ENCODE measurements around the gene CCDC51. TPM values are rescaled to one million over a fixed set of nuclear protein-coding genes. Genes with fewer than 3 reads are reported as not detected.

CCDC51 gene
- total and polyA plus RNA-seq, 4 donors, result 6.4 to 12.7 (median 8.1) TPM

GRCh38 chr3:48445277-48445882, 5.5 kb upstream of the CCDC51 start:
- Histone ChIP-seq H3K36me3 (ENCODE audit: control insufficient read depth in 1 of 2, insufficient read depth in 2 of 2, low read length in 1 of 2) (no peaks in the 10 kb centered on the region), H3K27ac (ENCODE audit: low read depth in 1 of 2, low read length in 2 of 2) (no peak overlapping the region), H3K4me1 (ENCODE audit: control insufficient read depth in 1 of 2, insufficient read depth in 2 of 2, low read length in 2 of 2) (no peaks in the 10 kb centered on the region), H3K27me3 (ENCODE audit: control insufficient read depth in 1 of 2, insufficient read depth in 2 of 2, low read length in 1 of 2) (no peaks in the 10 kb centered on the region), H3K9me3 (ENCODE audit: control insufficient read depth, low read length) (no peaks in the 10 kb centered on the region), H3K4me3 (ENCODE audit: low read length in 2 of 2) (no peak overlapping the region)
- DNase-seq, result no peak
- intact Hi-C loops (cut with DNase I), result no loop called here
- whole genome bisulfite sequencing, 2 donors, result 60 to 65% methylated on average over 6 of the region's 6 CpGs
- no peak for ATAC-seq (ENCODE audit: low FRiP score)

- Histone ChIP-seq H3K27ac (ENCODE audit: low read depth in 1 of 2, low read length in 2 of 2) (no peak overlapping the region), H3K27me3 (ENCODE audit: control insufficient read depth in 1 of 2, insufficient read depth in 2 of 2, low read length in 1 of 2) (no peaks in the 10 kb centered on the region), H3K36me3 (ENCODE audit: control insufficient read depth in 1 of 2, insufficient read depth in 2 of 2, low read length in 1 of 2) (no peaks in the 10 kb centered on the region), H3K9me3 (ENCODE audit: control insufficient read depth, low read length) (no peaks in the 10 kb centered on the region), H3K4me1 (ENCODE audit: control insufficient read depth in 1 of 2, insufficient read depth in 2 of 2, low read length in 2 of 2) (no peaks in the 10 kb centered on the region), H3K4me3 (ENCODE audit: low read length in 2 of 2) (no peak overlapping the region)
- no peak for DNase-seq
- no peak for ATAC-seq (ENCODE audit: low FRiP score)
- intact Hi-C loops (cut with DNase I), result no loop called here
- WGBS, 2 donors, result 83 to 87% methylated on average over 6 of the region's 6 CpGs
Observed at GRCh38 chr3:48441940-48442339, 2.0 kb upstream of the CCDC51 start.

- Histone ChIP-seq H3K27ac (ENCODE audit: low read depth in 1 of 2, low read length in 2 of 2) (peak overlapping the region in 1 of 2 donors; percentile 65), H3K36me3 (ENCODE audit: control insufficient read depth in 1 of 2, insufficient read depth in 2 of 2, low read length in 1 of 2) (no peaks in the 10 kb centered on the region), H3K9me3 (ENCODE audit: control insufficient read depth, low read length) (no peaks in the 10 kb centered on the region), H3K4me1 (ENCODE audit: control insufficient read depth in 1 of 2, insufficient read depth in 2 of 2, low read length in 2 of 2) (no peaks in the 10 kb centered on the region), H3K4me3 (ENCODE audit: low read length in 2 of 2) (peak overlapping the region; percentile 44 to 63), H3K27me3 (ENCODE audit: control insufficient read depth in 1 of 2, insufficient read depth in 2 of 2, low read length in 1 of 2) (no peaks in the 10 kb centered on the region)
- DNase-seq, result no peak
- ATAC-seq (ENCODE audit: low FRiP score), result peak; percentile 1
- WGBS, 2 donors, result 1% methylated on average over 21 of the region's 21 CpGs
- intact Hi-C loops (cut with DNase I), result no loop called here
Observed at GRCh38 chr3:48440590-48440958, 655 bp upstream of the CCDC51 start.

DNA sequence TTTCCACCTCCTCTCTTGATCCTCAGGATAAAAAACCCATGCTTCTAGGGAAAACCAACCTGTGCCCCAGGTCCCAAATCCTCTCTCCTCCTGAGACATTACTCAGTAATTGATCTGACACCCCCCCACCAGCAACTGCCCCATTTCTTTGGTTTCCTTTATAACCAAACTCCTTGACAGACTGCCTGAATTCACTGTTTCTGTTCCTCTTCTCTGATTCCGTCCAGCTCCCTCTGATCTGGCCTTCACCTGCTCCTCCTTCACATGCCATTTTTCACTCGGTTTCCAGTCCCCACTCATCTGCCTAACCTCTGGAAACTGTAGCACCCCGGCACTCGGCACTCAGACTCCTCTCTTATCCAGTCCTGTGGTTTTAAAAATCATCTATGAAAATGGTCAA, 2.1 kb downstream of the CCDC51 start:
- intact Hi-C loops (cut with DNase I), result loop anchor here (2.0 kb wide), 2 partner anchors 37 to 165 kb away; no protein-coding TSS in a partner anchor
- peaks cover 0 to 1% of the 10 kb centered on the region in 2 donors for H3K36me3 ChIP-seq (ENCODE audit: control insufficient read depth in 1 of 2, insufficient read depth in 2 of 2, low read length in 1 of 2)
- ATAC-seq (ENCODE audit: low FRiP score), result no peak
- H3K27ac ChIP-seq (ENCODE audit: low read depth in 1 of 2, low read length in 2 of 2), result no peak overlapping the region
- no peaks in the 10 kb centered on the region for H3K27me3 ChIP-seq (ENCODE audit: control insufficient read depth in 1 of 2, insufficient read depth in 2 of 2, low read length in 1 of 2)
- 82 to 89% methylated on average over 4 of the region's 4 CpGs for WGBS, 2 donors
- no peak for DNase-seq
- H3K4me1 ChIP-seq (ENCODE audit: control insufficient read depth in 1 of 2, insufficient read depth in 2 of 2, low read length in 2 of 2), result no peaks in the 10 kb centered on the region
- H3K4me3 ChIP-seq (ENCODE audit: low read length in 2 of 2), result no peak overlapping the region
- no peaks in the 10 kb centered on the region for H3K9me3 ChIP-seq (ENCODE audit: control insufficient read depth, low read length)

GRCh38 chr3:48436855-48437254, 3.1 kb downstream of the CCDC51 start:
- Histone ChIP-seq H3K4me3 (ENCODE audit: low read length in 2 of 2) (no peak overlapping the region), H3K27ac (ENCODE audit: low read depth in 1 of 2, low read length in 2 of 2) (no peak overlapping the region), H3K27me3 (ENCODE audit: control insufficient read depth in 1 of 2, insufficient read depth in 2 of 2, low read length in 1 of 2) (no peaks in the 10 kb centered on the region), H3K9me3 (ENCODE audit: control insufficient read depth, low read length) (no peaks in the 10 kb centered on the region), H3K4me1 (ENCODE audit: control insufficient read depth in 1 of 2, insufficient read depth in 2 of 2, low read length in 2 of 2) (no peaks in the 10 kb centered on the region), H3K36me3 (ENCODE audit: control insufficient read depth in 1 of 2, insufficient read depth in 2 of 2, low read length in 1 of 2) (peaks cover 0 to 3% of the 10 kb centered on the region in 2 donors)
- WGBS, 2 donors, result 74 to 78% methylated on average over 7 of the region's 7 CpGs
- intact Hi-C loops (cut with DNase I), result loop anchor here (1.0 to 2.0 kb wide), 3 partner anchors 36 to 164 kb away; no protein-coding TSS in a partner anchor
- ATAC-seq (ENCODE audit: low FRiP score) (no peak), DNase-seq (no peak)

DNA sequence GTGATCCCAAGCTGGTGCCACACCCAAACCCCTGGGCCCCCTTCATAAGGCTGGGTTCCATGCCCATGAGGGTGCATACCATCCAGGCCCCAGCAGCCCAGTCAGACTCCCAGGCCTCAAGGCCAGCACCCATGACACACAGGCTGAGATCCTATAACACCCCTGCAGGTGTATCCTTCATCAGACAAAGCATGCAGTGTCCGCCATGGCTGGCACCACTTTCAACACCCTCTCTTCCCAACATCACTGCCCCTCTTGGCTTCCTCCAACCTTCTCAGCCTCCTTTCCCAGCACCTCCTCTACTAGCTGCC, 3.5 kb downstream of the CCDC51 start:
- ATAC-seq (ENCODE audit: low FRiP score), result no peak
- H3K4me1 ChIP-seq (ENCODE audit: control insufficient read depth in 1 of 2, insufficient read depth in 2 of 2, low read length in 2 of 2), result no peaks in the 10 kb centered on the region
- 0 to 74% methylated on average over 1 of the region's 1 CpG for WGBS, 2 donors

DNA sequence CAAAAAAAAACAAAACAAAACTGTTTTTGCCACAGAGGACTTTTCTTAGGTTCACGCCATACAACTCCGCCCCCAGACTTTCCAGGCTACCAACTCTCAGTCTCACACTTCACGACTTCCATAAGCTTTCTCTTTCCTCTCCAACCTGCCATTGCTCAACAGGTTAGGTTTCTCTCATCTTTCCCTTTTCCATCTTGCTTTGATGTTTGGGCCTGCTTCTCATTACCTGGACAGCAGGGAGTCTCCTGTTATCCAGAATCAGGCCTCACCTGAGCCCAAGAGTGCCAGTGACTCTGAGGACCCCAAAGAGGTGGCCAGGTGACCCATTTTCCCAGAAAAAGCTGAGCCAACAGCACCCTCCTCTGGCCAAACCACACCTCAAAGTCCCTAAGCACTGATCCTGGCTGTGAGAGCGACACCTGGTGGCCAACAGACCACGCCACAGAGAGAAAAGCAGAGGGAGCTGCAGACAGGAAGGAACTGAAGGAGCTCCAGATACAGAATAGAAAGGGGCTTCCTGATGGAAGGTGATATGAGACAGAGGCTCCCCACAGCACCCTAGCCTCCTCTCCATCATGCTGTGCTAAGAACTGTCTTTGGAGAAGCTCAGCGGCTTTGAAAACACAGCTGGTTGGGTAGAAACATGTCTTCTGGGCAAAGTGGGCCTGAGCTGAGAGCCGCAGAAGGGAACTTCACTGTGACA, 4.0 kb downstream of the CCDC51 start:
- WGBS, 2 donors, result 36 to 38% methylated on average over 7 of the region's 7 CpGs
- peak; percentile 84 for ATAC-seq (ENCODE audit: low FRiP score)
- H3K27me3 ChIP-seq (ENCODE audit: control insufficient read depth in 1 of 2, insufficient read depth in 2 of 2, low read length in 1 of 2), result no peaks in the 10 kb centered on the region
- peak; percentile 90 to 94 for DNase-seq
- H3K4me3 ChIP-seq (ENCODE audit: low read length in 2 of 2), result no peak overlapping the region
- peaks cover 0 to 3% of the 10 kb centered on the region in 2 donors for H3K36me3 ChIP-seq (ENCODE audit: control insufficient read depth in 1 of 2, insufficient read depth in 2 of 2, low read length in 1 of 2)
- intact Hi-C loops (cut with DNase I), result loop anchor here (1.0 to 2.0 kb wide), 3 partner anchors 35 to 163 kb away; no protein-coding TSS in a partner anchor
- no peak overlapping the region for H3K27ac ChIP-seq (ENCODE audit: low read depth in 1 of 2, low read length in 2 of 2)
- no peaks in the 10 kb centered on the region for H3K4me1 ChIP-seq (ENCODE audit: control insufficient read depth in 1 of 2, insufficient read depth in 2 of 2, low read length in 2 of 2)
- H3K9me3 ChIP-seq (ENCODE audit: control insufficient read depth, low read length), result no peaks in the 10 kb centered on the region

More for the DNA sequence above, 3.5 kb downstream of the CCDC51 start:
- no peaks in the 10 kb centered on the region for H3K27me3 ChIP-seq (ENCODE audit: control insufficient read depth in 1 of 2, insufficient read depth in 2 of 2, low read length in 1 of 2)
- peaks cover 0 to 3% of the 10 kb centered on the region in 2 donors for H3K36me3 ChIP-seq (ENCODE audit: control insufficient read depth in 1 of 2, insufficient read depth in 2 of 2, low read length in 1 of 2)
- no peaks in the 10 kb centered on the region for H3K9me3 ChIP-seq (ENCODE audit: control insufficient read depth, low read length)
- H3K27ac ChIP-seq (ENCODE audit: low read depth in 1 of 2, low read length in 2 of 2), result no peak overlapping the region
- no peak for DNase-seq
- intact Hi-C loops (cut with DNase I), result loop anchor here (1.0 to 2.0 kb wide), 3 partner anchors 35 to 164 kb away; no protein-coding TSS in a partner anchor
- H3K4me3 ChIP-seq (ENCODE audit: low read length in 2 of 2), result no peak overlapping the region

GRCh38 chr3:48435223-48435595, 4.7 kb downstream of the CCDC51 start:
- Histone ChIP-seq H3K27ac (ENCODE audit: low read depth in 1 of 2, low read length in 2 of 2) (peak overlapping the region in 1 of 2 donors; percentile 24), H3K4me1 (ENCODE audit: control insufficient read depth in 1 of 2, insufficient read depth in 2 of 2, low read length in 2 of 2) (no peaks in the 10 kb centered on the region), H3K9me3 (ENCODE audit: control insufficient read depth, low read length) (no peaks in the 10 kb centered on the region), H3K4me3 (ENCODE audit: low read length in 2 of 2) (no peak overlapping the region), H3K27me3 (ENCODE audit: control insufficient read depth in 1 of 2, insufficient read depth in 2 of 2, low read length in 1 of 2) (no peaks in the 10 kb centered on the region), H3K36me3 (ENCODE audit: control insufficient read depth in 1 of 2, insufficient read depth in 2 of 2, low read length in 1 of 2) (peaks cover 0 to 3% of the 10 kb centered on the region in 2 donors)
- intact Hi-C loops (cut with DNase I), result no loop called here
- 84 to 86% methylated on average over 4 of the region's 4 CpGs for WGBS, 2 donors
- ATAC-seq (ENCODE audit: low FRiP score) (no peak), DNase-seq (no peak)
